HEK293 (cell line): ENCODE data around the gene THSD7B.

Source experiments
- CTCF ChIP-seq: fragments of 450-650 bp; formaldehyde crosslinking; IDR thresholded peaks from 2 replicates; pipeline ENCODE4 v1.5.1; 2016; ENCODE audit warnings: missing biosample characterization, missing genetic modification characterization
- ELK4 ChIP-seq: IDR thresholded peaks from 2 replicates; pipeline ENCODE4 v1.6.1; 2011; ENCODE audit warnings: mild to moderate bottlenecking, low read depth, low read length, borderline replicate concordance
- HOXD13 ChIP-seq: sonication (generic); formaldehyde crosslinking; IDR thresholded peaks from 2 replicates; pipeline ENCODE4 v1.8.0; 2022; ENCODE audit warnings: missing genetic modification reagents, borderline replicate concordance
- INSM2 ChIP-seq: fragments of 450-650 bp; formaldehyde crosslinking; IDR thresholded peaks from 2 replicates; pipeline ENCODE4 v1.5.1; 2016; ENCODE audit warnings: missing biosample characterization, missing genetic modification characterization
- KLF16 ChIP-seq: fragments of 450-650 bp; formaldehyde crosslinking; IDR thresholded peaks from 2 replicates; pipeline ENCODE4 v1.5.1; 2017; ENCODE audit warnings: missing biosample characterization, missing genetic modification characterization
- REPIN1 ChIP-seq: fragments of 450-650 bp; formaldehyde crosslinking; IDR thresholded peaks from 2 replicates; pipeline ENCODE4 v1.5.1; 2017; ENCODE audit warnings: missing biosample characterization, missing genetic modification characterization, low read depth
- SETDB1 ChIP-seq: IDR thresholded peaks from one replicate; pipeline ENCODE4 v1.6.1; 2017; ENCODE audit warnings: mild to moderate bottlenecking, low read length, moderate library complexity, mixed read lengths; ENCODE audit not compliant: insufficient read length
- ZBTB1 ChIP-seq: fragments of 450-650 bp; formaldehyde crosslinking; IDR thresholded peaks from 2 replicates; pipeline ENCODE4 v1.5.1; 2016; ENCODE audit warnings: missing biosample characterization, missing genetic modification characterization
- ZBTB26 ChIP-seq: fragments of 450-650 bp; formaldehyde crosslinking; optimal IDR thresholded peaks from 2 replicates; pipeline ENCODE3; 2016; ENCODE audit warnings: missing biosample characterization, mild to moderate bottlenecking, missing genetic modification characterization
- ZNF155 ChIP-seq: fragments of 450-650 bp; formaldehyde crosslinking; IDR thresholded peaks from 2 replicates; pipeline ENCODE4 v1.5.1; 2016; ENCODE audit warnings: missing biosample characterization, missing genetic modification characterization
- ZNF274 ChIP-seq, 2 experiments: fragments of 200-500 bp in 1 of 2; fragments of 450-650 bp in 1 of 2; sonication (Bioruptor generic) in 1 of 2; formaldehyde crosslinking in 1 of 2; IDR thresholded peaks; 2 replicates each; pipeline versions ENCODE4 v1.5.1 to v1.6.1; 2014 to 2016; ENCODE audit warnings: borderline replicate concordance in 1 of 2, inconsistent platforms in 1 of 2, low read length in 1 of 2, missing biosample characterization in 1 of 2, missing genetic modification characterization in 1 of 2
- ZNF302 ChIP-seq: fragments of 450-650 bp; formaldehyde crosslinking; IDR thresholded peaks from 2 replicates; pipeline ENCODE4 v1.5.1; 2016; ENCODE audit warnings: missing biosample characterization, missing genetic modification characterization, low read depth
- ZNF37A ChIP-seq: fragments of 450-650 bp; IDR thresholded peaks from 2 replicates; pipeline ENCODE4 v1.5.1; 2018; ENCODE audit warnings: missing biosample characterization, missing genetic modification characterization
- ZNF747 ChIP-seq: fragments of 450-650 bp; formaldehyde crosslinking; IDR thresholded peaks from 2 replicates; pipeline ENCODE4 v1.5.1; 2016; ENCODE audit warnings: missing biosample characterization, missing genetic modification characterization

GRCh38 chr2:137180012-137180411, 414.7 kb downstream of the THSD7B start:
- TF ChIP-seq ZNF747 (tag by site-specific recombination) (no peak), ZNF155 (no peak), CTCF (no peak), ZNF37A (tag by site-specific recombination) (no peak), ZNF274 (IDR thresholded peaks at IDR 0.05; ENCODE audit: low read length) (no peak), ZNF274 (tag by site-specific recombination; IDR thresholded peaks at IDR 0.05; ENCODE audit: borderline replicate concordance) (no peak), INSM2 (no peak), REPIN1 (tag by site-specific recombination) (no peak), SETDB1 (no peak), ZNF302 (tag by site-specific recombination) (no peak), ELK4 (no peak), ZBTB1 (no peak), HOXD13 (no peak), ZBTB26 (tag by site-specific recombination) (no peak), KLF16 (tag by site-specific recombination) (no peak)
